ENCODE measurements around the gene ABCD1.

Gene ABCD1

GRCh38 chrX:153777261-153778090, 52.8 kb downstream of the ABCD1 start:
- DNase-seq (ENCODE audit: low read depth, low spot score) = no peak
- no peak overlapping the region for H3K4me3 ChIP-seq (ENCODE audit: low read depth, low read length)
- in situ Hi-C loops (cut with HindIII; ENCODE audit: low sequenced_read_pairs) = no loop called here
- TF ChIP-seq, protein P1, sequence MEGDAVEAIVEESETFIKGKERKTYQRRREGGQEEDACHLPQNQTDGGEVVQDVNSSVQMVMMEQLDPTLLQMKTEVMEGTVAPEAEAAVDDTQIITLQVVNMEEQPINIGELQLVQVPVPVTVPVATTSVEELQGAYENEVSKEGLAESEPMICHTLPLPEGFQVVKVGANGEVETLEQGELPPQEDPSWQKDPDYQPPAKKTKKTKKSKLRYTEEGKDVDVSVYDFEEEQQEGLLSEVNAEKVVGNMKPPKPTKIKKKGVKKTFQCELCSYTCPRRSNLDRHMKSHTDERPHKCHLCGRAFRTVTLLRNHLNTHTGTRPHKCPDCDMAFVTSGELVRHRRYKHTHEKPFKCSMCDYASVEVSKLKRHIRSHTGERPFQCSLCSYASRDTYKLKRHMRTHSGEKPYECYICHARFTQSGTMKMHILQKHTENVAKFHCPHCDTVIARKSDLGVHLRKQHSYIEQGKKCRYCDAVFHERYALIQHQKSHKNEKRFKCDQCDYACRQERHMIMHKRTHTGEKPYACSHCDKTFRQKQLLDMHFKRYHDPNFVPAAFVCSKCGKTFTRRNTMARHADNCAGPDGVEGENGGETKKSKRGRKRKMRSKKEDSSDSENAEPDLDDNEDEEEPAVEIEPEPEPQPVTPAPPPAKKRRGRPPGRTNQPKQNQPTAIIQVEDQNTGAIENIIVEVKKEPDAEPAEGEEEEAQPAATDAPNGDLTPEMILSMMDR (IDR thresholded peaks at IDR 0.05; ENCODE audit: low read depth, low read length) = no peak

- TF ChIP-seq, protein P1 (IDR thresholded peaks at IDR 0.05; ENCODE audit: low read depth, low read length) = no peak
- no peak for DNase-seq (ENCODE audit: low read depth, low spot score)
- in situ Hi-C loops (cut with HindIII; ENCODE audit: low sequenced_read_pairs) = no loop called here
- H3K4me3 ChIP-seq (ENCODE audit: low read depth, low read length) = no peak overlapping the region
Measured at GRCh38 chrX:153778181-153778580, 53.5 kb downstream of the ABCD1 start.

DNA sequence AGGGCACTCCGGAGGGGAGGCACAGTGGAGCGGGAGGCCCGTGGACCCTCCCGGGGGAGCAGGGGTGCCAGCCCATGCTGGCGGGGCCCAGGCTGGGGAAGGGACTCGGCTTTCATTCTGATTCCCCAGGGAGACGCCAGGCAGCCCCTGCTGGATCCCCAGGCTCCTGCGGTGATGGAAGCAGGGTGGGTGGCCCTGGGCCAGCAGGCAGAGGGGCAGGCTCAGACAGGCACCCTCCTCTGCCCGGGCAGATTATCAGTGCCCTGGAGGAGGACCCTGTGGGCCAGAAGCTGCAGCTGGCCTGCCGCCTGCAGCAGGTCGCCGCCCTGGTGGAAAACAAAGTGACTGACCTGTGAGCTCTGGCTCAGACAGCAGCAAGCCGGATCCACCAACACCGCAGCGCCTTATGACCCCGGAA, 54.0 kb downstream of the ABCD1 start:
- no peak for DNase-seq (ENCODE audit: low read depth, low spot score)
- H3K4me3 ChIP-seq (ENCODE audit: low read depth, low read length) = no peak overlapping the region
- TF ChIP-seq, protein P1 (IDR thresholded peaks at IDR 0.05; ENCODE audit: low read depth, low read length) = no peak
- in situ Hi-C loops (cut with HindIII; ENCODE audit: low sequenced_read_pairs) = no loop called here

DNA sequence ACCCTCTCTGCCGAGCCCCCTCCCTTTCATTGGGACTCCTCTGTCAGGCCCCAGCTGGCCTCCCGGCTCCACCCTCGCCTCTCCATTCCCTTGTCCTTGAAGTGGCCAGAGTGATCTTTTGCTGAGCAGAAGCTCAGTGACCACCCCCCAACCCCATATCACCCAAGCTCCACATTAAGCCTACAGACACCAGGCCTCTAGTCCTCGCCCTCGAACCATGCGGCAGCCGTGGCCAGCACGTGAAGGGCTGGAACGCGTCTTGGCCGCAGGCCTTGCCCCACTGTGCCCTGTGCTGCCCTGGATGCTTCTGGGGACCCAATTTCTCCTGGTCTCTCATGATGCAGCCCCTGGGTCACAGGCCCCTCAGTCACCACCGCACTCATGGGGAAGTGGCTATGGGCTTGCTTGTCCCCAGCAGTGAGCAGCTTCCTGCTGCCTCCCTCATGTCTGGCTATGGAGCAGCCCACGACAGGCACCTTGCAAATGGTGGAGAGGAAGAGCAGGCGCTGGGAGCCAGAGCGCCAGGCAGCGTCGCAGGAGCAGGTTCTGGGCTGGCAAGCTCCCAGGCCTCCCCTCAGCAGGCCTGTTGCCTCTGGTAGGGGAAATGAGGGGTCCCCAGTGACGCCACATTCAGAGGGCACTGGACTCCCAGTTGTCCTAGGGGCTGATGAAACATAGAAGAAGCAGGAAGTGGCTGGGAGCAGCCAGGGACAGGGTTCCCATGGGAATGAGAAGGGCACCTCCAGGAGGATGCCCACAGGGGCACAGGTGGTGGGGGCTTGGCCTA, 55.4 kb downstream of the ABCD1 start:
- H3K4me3 ChIP-seq (ENCODE audit: low read depth, low read length) = no peak overlapping the region

GRCh38 chrX:153780678-153781427, 56.2 kb downstream of the ABCD1 start, which contains the start of gene SRPK3:
TSS of gene SRPK3 (plus strand) at chrX:153781041. CDS start at chrX:153781087, 46 bp downstream.
- TF ChIP-seq, protein P1 (IDR thresholded peaks at IDR 0.05; ENCODE audit: low read depth, low read length) = no peak
- in situ Hi-C loops (cut with HindIII; ENCODE audit: low sequenced_read_pairs) = no loop called here
- H3K4me3 ChIP-seq (ENCODE audit: low read depth, low read length) = no peak within 1 kb of the TSS
- DNase-seq (ENCODE audit: low read depth, low spot score) = peak; percentile 16

More for the DNA sequence above, 55.4 kb downstream of the ABCD1 start:
- TF ChIP-seq, protein P1 (IDR thresholded peaks at IDR 0.05; ENCODE audit: low read depth, low read length) = no peak
- DNase-seq (ENCODE audit: low read depth, low spot score) = no peak
- in situ Hi-C loops (cut with HindIII; ENCODE audit: low sequenced_read_pairs) = no loop called here

DNA sequence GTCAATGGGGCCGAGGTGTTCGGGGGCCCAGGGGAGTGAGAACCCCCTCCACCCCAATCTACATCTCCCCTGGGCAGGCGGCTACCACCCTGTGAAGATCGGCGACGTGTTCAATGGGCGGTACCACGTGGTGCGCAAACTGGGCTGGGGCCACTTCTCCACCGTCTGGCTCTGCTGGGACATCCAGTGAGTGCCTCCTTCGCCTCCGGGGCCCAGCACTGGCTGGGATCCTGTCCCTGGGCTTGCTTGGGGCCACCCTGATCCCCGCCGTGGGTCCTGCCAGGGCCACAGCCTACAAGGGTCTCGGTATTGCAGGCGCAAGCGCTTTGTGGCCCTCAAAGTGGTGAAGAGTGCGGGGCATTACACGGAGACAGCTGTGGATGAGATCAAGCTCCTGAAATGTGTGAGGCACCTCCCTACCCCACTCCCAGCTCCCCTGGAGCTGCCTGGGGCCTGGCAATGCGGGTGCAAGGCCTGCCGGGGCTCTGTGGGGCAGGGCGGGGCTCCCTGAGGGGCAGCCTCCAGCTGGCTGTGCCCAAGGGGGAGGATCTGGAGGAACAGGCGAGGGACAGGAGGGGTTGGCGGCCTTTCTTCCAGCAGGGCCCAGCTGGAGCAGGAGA, 56.9 kb downstream of the ABCD1 start:
- TF ChIP-seq, protein P1 (IDR thresholded peaks at IDR 0.05; ENCODE audit: low read depth, low read length) = no peak
- in situ Hi-C loops (cut with HindIII; ENCODE audit: low sequenced_read_pairs) = no loop called here
- H3K4me3 ChIP-seq (ENCODE audit: low read depth, low read length) = no peak overlapping the region
- DNase-seq (ENCODE audit: low read depth, low spot score) = no peak

All from astrocyte of the spinal cord (primary cell).